Suprapubic skin (tissue), 4 donors: ENCODE results near the gene TMEM132D.

Experiments used
- POLR2A ChIP-seq, 2 donors: fragments of 450-650 bp; IDR thresholded peaks; one replicate each; pipeline ENCODE4 v1.6.1; 2017; ENCODE audit warnings: antibody characterized with exemption in 2 of 2, mild to moderate bottlenecking in 2 of 2, moderate library complexity in 2 of 2
- POLR2AphosphoS5 ChIP-seq, 3 donors: sonication (generic); formaldehyde crosslinking; IDR thresholded peaks; one replicate each; pipeline ENCODE4 v1.6.1; 2017; ENCODE audit warnings: antibody characterized with exemption in 3 of 3

GRCh38 chr12:129076441-129077320, 827.1 kb downstream of the TMEM132D start:
- TF ChIP-seq POLR2A (IDR thresholded peaks at IDR 0.05) (no peak), POLR2AphosphoS5 (IDR thresholded peaks at IDR 0.05) (no peak)
